HG03060 (cell line): ENCODE data around the gene NFATC4.

Experiments
- ATAC-seq: cut with Tn5 transposase; IDR thresholded peaks from one replicate; pipeline ENCODE4 v1.9.1; 2021; ENCODE audit warnings: low read depth, moderate number of reproducible peaks; ENCODE audit not compliant: unreplicated experiment

NFATC4 gene

DNA sequence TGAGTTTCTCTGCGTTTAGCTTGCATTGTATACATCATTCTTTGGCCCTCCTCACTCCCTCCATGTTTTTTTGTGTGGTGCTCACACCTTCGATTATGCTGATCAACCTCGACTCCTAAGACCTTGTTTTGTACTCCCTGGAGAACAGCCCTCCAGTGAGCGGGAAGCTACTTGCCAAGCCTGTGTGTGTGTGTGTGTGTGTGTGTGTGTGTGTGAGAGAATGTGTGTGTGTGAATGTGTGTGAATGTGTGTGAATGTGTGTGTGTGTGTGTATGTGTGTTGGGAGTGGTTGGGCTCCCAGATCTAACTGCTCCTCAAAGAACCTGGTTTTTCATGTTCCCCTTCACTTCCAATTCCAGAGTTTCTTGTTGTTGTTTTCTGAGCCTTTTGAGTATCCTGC lies 36.8 kb downstream of the NFATC4 start:
- ATAC-seq: no peak

- ATAC-seq: no peak
These were observed 38.4 kb downstream of the NFATC4 start for GRCh38 chr14:24406416-24406815.

GRCh38 chr14:24407608-24408325 lies 39.8 kb downstream of the NFATC4 start:
- ATAC-seq: no peak

- no peak for ATAC-seq
These were observed 40.8 kb downstream of the NFATC4 start for GRCh38 chr14:24408764-24409163.

- ATAC-seq: no peak
These were observed 41.2 kb downstream of the NFATC4 start for GRCh38 chr14:24409192-24409591.

DNA sequence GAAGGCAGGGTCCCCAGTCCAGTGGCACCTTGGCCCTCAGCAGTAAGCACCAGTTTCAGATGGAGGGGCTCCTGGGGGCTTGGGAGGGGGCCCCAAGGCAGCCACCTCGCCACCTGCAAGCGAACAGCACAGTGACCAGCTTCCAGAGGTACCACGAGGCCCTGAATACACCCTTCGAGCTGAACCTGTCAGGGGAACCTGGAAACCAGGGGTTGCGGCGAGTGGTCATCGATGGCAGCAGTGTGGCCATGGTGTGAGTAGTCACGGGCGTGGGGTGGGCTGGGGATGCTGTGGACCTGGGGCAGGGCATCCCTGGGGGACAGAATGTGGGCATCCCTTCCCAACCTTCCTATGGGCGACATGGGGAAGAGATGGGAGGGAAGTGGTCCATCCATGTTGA lies 42.0 kb downstream of the NFATC4 start:
- ATAC-seq: no peak

- ATAC-seq: no peak
These were observed 43.7 kb downstream of the NFATC4 start for GRCh38 chr14:24411443-24412389.

DNA sequence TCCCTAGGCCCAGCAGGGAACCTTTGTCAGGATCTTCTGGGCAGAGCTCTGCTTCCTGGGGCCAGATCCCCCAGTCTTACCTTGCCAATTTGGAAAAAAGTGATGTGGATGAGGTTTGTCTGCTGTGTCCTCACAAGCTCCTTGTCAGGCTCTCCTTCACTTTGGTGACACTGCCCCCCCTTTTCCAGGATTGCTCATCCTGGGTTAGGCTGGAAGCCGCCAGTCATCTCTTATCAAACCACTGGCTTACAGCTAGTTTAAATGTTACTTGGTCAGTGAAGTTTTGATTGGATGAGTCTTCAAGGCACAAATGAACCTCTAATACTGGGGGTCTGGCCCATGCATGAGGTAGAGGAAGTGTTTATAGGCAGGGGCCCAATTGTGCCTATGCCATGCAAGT lies 46.1 kb downstream of the NFATC4 start:
- ATAC-seq: no peak

- no peak for ATAC-seq
These were observed 46.9 kb downstream of the NFATC4 start for GRCh38 chr14:24414732-24415420.

- no peak for ATAC-seq
These were observed 47.7 kb downstream of the NFATC4 start for GRCh38 chr14:24415421-24416253.

DNA sequence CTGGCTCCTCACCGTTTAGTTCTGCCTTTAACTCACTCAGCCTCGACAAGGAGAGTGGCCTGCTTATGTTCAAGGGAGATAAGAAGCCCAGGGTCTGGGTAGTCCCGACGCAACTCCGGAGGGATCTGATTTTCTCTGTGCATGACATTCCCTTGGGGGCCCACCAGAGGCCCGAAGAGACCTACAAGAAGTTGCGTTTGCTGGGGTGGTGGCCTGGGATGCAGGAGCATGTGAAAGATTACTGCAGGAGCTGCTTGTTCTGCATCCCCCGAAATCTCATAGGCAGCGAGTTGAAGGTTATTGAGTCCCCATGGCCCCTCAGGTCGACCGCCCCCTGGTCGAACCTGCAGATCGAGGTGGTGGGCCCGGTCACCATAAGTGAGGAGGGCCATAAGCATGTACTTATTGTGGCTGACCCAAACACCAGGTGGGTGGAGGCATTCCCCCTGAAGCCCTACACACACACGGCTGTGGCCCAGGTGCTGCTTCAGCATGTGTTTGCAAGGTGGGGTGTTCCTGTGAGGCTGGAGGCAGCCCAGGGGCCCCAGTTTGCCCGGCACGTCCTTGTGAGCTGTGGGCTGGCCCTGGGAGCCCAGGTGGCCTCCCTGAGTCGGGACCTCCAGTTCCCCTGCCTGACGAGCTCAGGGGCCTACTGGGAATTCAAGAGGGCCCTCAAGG lies 48.4 kb downstream of the NFATC4 start:
- ATAC-seq: no peak

GRCh38 chr14:24416932-24417619 lies 49.1 kb downstream of the NFATC4 start:
- ATAC-seq: no peak

DNA sequence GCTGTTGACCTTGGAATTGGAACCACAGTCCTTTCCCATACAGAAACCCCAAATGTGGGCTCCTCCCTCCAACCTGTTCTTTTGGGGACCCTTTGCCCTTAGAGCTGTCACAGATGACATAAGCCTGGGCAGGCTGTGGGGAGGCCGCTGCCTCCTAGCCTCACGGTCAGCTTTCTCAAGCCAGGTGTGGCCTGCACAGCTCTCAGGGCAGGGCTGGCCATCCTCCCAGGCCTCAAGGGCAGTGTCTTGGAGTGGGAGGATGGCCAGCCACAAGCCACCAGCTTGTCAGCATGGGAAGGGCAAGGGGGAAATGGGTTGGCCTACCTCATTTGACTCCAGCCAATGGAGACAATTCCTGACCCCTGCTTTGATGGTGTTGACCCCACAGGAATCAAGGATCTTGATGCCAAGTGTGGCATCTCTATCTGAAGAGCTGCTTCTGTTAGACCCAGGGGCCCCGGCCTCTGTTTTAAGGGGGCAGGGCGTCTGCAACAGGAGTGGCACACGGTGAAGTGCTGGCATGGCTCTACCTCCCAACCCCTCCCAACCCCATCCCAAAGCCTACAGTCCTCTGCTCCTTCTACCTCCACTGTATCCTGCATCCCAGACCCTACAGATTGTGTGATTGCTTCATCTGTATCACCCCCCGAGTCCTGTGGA lies 50.0 kb downstream of the NFATC4 start:
- ATAC-seq: no peak

DNA sequence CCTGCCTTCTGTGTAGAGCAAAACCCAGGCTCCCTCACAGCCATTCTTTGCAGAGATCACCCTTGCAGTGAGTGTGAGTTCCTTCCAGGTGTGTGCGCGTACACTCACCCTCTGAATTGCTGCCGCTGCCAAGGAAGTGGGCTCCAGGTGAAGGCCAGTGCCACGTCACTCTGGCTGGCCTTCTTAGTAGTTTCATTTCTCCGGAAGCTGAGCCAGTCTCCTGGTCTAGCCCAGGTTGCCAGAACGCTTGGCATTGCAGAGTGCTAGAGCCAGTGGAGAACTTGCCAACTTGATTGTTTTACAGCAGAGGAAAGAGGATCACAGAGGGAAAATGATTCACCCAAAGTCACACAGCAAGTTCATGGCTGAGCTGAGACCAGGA lies 50.5 kb downstream of the NFATC4 start:
- no peak for ATAC-seq

- no peak for ATAC-seq
These were observed 54.3 kb downstream of the NFATC4 start for GRCh38 chr14:24422261-24422660.

DNA sequence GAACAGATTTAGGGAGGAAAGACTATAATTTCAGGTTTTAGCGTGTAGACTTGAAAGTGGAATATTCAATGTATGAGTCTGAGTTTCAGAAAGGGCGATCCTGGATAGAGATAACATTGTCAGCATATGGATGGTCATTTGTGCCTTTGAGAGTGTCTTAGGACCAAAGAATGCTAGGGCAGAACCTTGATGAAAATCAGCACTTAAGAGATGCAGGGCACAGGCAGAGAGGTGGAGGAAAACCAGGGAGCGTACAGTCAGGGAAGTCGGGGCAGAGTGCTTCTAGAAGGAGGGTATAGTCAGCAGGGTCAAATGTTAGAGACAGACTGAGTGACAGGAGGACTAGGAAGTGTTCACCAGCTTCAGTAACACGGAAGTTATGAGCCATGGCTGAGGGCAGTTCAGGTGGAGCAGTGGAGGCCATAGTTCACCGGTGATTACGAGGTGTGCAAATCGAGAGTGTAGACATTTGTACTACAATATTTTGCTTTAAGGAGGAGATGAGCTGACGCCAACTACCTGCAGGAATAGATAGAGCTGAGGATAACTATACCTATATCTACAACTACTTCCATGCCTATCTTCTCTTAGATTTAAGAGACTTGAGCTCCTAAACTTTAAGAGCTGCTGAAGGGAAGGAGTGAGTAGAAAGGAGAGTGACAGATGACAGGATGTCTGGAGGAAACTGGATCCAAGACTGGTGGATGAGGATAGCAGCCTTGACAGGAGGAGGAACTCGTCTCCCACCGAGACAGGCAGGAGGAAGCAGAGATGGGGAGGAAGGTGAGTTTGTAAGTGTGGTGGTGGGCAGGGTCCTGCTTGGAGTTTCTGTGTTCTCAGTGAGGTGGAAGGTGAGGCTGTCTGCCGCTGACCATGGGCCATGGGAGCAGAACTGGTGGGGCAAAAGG lies 55.0 kb downstream of the NFATC4 start:
- no peak for ATAC-seq

- ATAC-seq: no peak
These were observed 57.7 kb downstream of the NFATC4 start for GRCh38 chr14:24425704-24426103.
